Testis (tissue), 2 donors: ENCODE data around the gene TBC1D1.

Experiments used
- CTCF ChIP-seq, 3 experiments: fragments of 450-650 bp in 2 of 3; fragments of 200-600 bp in 1 of 3; sonication (generic) in 1 of 3; IDR thresholded peaks; one replicate each; pipeline ENCODE4 v1.5.1; 2016 to 2019; ENCODE audit warnings: antibody characterized with exemption in 3 of 3, mild to moderate bottlenecking in 2 of 3, moderate library complexity in 1 of 3
- POLR2A ChIP-seq: fragments of 450-650 bp; IDR thresholded peaks from one replicate; pipeline ENCODE4 v1.6.1; 2017; ENCODE audit warnings: antibody characterized with exemption, mild to moderate bottlenecking, moderate library complexity

DNA sequence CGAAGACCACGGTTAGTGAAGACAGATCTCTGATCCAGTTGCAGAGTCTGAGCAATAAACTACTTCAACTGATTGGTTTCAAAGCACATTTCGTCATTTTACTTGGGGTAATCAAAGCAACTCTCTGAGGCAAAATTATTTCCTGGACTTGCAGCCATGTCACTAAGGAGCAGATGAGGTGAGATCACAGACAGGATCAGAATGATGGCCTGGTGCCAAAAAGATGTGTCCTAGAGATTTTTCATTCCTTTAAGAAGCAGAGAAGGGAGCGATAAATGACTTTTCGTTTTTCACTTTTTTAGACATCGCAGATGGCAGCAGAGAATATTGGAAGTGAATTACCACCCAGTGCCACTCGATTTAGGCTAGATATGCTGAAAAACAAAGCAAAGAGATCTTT, 153.2 kb downstream of the TBC1D1 start:
- no peak for TF ChIP-seq CTCF (IDR thresholded peaks at IDR 0.05)
- TF ChIP-seq POLR2A = no peak
